IMR-90 (cell line): ENCODE data around the gene WNK1.

Experiments
- CEBPB ChIP-seq: IDR thresholded peaks from 2 replicates; pipeline ENCODE4 v1.6.1; 2012; ENCODE audit warnings: low read depth, low read length, improper control_type of control experiment
- CHD1 ChIP-seq: IDR thresholded peaks from 2 replicates; pipeline ENCODE4 v1.6.1; 2012; ENCODE audit warnings: low read depth, low read length, improper control_type of control experiment
- CTCF ChIP-seq: conservative IDR thresholded peaks from 2 replicates; pipeline ENCODE4 v1.5.1; 2012; ENCODE audit warnings: mild to moderate bottlenecking, low read depth, low read length, improper control_type of control experiment
- ELK1 ChIP-seq: fragments of 150-350 bp; IDR thresholded peaks from 2 replicates; pipeline ENCODE4 v1.6.1; 2016; ENCODE audit warnings: low read depth, mild to moderate bottlenecking, low read length, moderate library complexity, borderline replicate concordance
- FOS ChIP-seq: fragments of 150-350 bp; IDR thresholded peaks from 2 replicates; pipeline ENCODE4 v1.6.1; 2016; ENCODE audit warnings: low read depth, low read length
- MAFK ChIP-seq: IDR thresholded peaks from 2 replicates; pipeline ENCODE4 v1.6.1; 2012; ENCODE audit warnings: low read depth, low read length, improper control_type of control experiment
- MAZ ChIP-seq: IDR thresholded peaks from 2 replicates; pipeline ENCODE4 v1.6.1; 2012; ENCODE audit warnings: low read depth, mild to moderate bottlenecking, low read length, improper control_type of control experiment, moderate library complexity, borderline replicate concordance
- POLR2A ChIP-seq: IDR thresholded peaks from 2 replicates; pipeline ENCODE4 v1.6.1; 2012; ENCODE audit warnings: mild to moderate bottlenecking, low read depth, low read length
- RAD21 ChIP-seq: IDR thresholded peaks from 2 replicates; pipeline ENCODE4 v1.6.1; 2012; ENCODE audit warnings: low read length, improper control_type of control experiment
- RCOR1 ChIP-seq: IDR thresholded peaks from 2 replicates; pipeline ENCODE4 v1.6.1; 2012; ENCODE audit warnings: mild to moderate bottlenecking, low read length, improper control_type of control experiment; ENCODE audit not compliant: insufficient replicate concordance
- RFX5 ChIP-seq: IDR thresholded peaks from 2 replicates; pipeline ENCODE4 v1.8.0; 2012; ENCODE audit warnings: low read depth, mild to moderate bottlenecking, low read length, moderate library complexity
- SMC3 ChIP-seq: fragments of 150-350 bp; IDR thresholded peaks from 2 replicates; pipeline ENCODE4 v1.6.1; 2016; ENCODE audit warnings: low read depth, mild to moderate bottlenecking, antibody characterized with exemption, low read length, moderate library complexity

GRCh38 chr12:772056-772697 is 19.8 kb downstream of the WNK1 start:
- TF ChIP-seq ELK1 (no peak), POLR2A (no peak), CTCF (no peak), RAD21 (no peak), MAZ (no peak), RFX5 (no peak), CHD1 (no peak), SMC3 (no peak), CEBPB (no peak), FOS (no peak), RCOR1 (no peak), MAFK (no peak)
